Activated B cell treated with CpG ODN at 0.5 μM for 24 hours (primary cell): Measurements from ENCODE around the gene APH1B. TPM values are rescaled to one million over a fixed set of nuclear protein-coding genes. Genes with fewer than 3 reads are reported as not detected.

Source experiments
- ATAC-seq: fragments of 200-7000 bp; cut with Tn5 transposase; one replicate; pipeline ENCODE4 v1.10.0; 2021; ENCODE audit warnings: low read depth, mild to moderate bottlenecking, moderate library complexity
- CTCF ChIA-PET: fragments of 350-600 bp; sonication (Branson Sonifier 250); formaldehyde crosslinking; loops from one replicate; lab custom pipeline; 2021; ENCODE audit warnings: antibody characterized with exemption; lab: Charles Lee
- POLR2A ChIA-PET: fragments of 350-600 bp; sonication (Branson Sonifier 250); formaldehyde crosslinking; loops from one replicate; lab custom pipeline; 2021; ENCODE audit warnings: antibody characterized with exemption; lab: Charles Lee
- DNase-seq: peaks from one replicate; pipeline ENCODE4 v3.0.0; 2022
- H3K27ac Mint-ChIP-seq: one replicate; pipeline ENCODE4 v1.8.0; 2020; ENCODE audit warnings: mixed read lengths
- H3K27me3 Mint-ChIP-seq: one replicate; pipeline ENCODE4 v1.8.0; 2021; ENCODE audit warnings: mixed read lengths
- H3K36me3 Mint-ChIP-seq: one replicate; pipeline ENCODE4 v1.8.0; 2021; ENCODE audit warnings: low read depth, mixed read lengths
- H3K4me1 Mint-ChIP-seq: one replicate; pipeline ENCODE4 v1.8.0; 2021; ENCODE audit warnings: mixed read lengths
- H3K4me3 Mint-ChIP-seq: one replicate; pipeline ENCODE4 v1.8.0; 2020; ENCODE audit warnings: mild to moderate bottlenecking, mixed read lengths
- H3K9me3 Mint-ChIP-seq: one replicate; pipeline ENCODE4 v1.8.0; 2020; ENCODE audit warnings: mixed read lengths
- CTCF ChIP-seq: fragments of 200-600 bp; IDR thresholded peaks from one replicate; pipeline ENCODE4 v1.8.0; 2022; ENCODE audit warnings: antibody characterized with exemption, mild to moderate bottlenecking
- intact Hi-C: fragments of 100-400 bp; cut with micrococcal nuclease; formaldehyde crosslinking; loops from one replicate; pipeline ENCODE4 v1.15.1; 2024
- total RNA-seq: library from RNA; stranded (reverse); gene quantifications from 2 replicates; pipeline ENCODE4 v1.2.3, GENCODE V29; 2022

The APH1B gene
- total RNA-seq, 1 donor from 2014 or later = 22.1 TPM

- no peak for TF ChIP-seq CTCF
Observed at GRCh38 chr15:63335543-63336240, 58.3 kb downstream of the APH1B start.

GRCh38 chr15:63337046-63337445, 59.6 kb downstream of the APH1B start:
- intact Hi-C loops = no loop called here
- no peak overlapping the region for H3K4me3 Mint-ChIP-seq
- ChIA-PET POLR2A (no interaction called here), CTCF (no interaction called here)
- no peak overlapping the region for H3K27ac Mint-ChIP-seq
- DNase-seq (no peak), ATAC-seq (no peak)
- no peaks in the 10 kb centered on the region for H3K36me3 Mint-ChIP-seq
- no peak for TF ChIP-seq CTCF
- peaks cover 1% of the 10 kb centered on the region for H3K4me1 Mint-ChIP-seq
- no peaks in the 10 kb centered on the region for H3K9me3 Mint-ChIP-seq
- H3K27me3 Mint-ChIP-seq = no peaks in the 10 kb centered on the region

More at GRCh38 chr15:63335543-63336240, 58.3 kb downstream of the APH1B start:
- CTCF ChIA-PET = no interaction called here
- intact Hi-C loops = no loop called here
- POLR2A ChIA-PET = interaction anchor here (0.6 kb wide), 1 partner anchor 79 kb away, joined by 3 read pairs; no protein-coding TSS in a partner anchor
- ATAC-seq (no peak), DNase-seq (no peak)
- Mint-ChIP-seq H3K27ac (no peak overlapping the region), H3K4me3 (no peak overlapping the region), H3K9me3 (no peaks in the 10 kb centered on the region), H3K27me3 (no peaks in the 10 kb centered on the region), H3K36me3 (no peaks in the 10 kb centered on the region), H3K4me1 (no peaks in the 10 kb centered on the region)

- Mint-ChIP-seq H3K27me3 (no peaks in the 10 kb centered on the region), H3K4me1 (peaks cover 11% of the 10 kb centered on the region), H3K36me3 (no peaks in the 10 kb centered on the region), H3K4me3 (no peak overlapping the region), H3K27ac (no peak overlapping the region), H3K9me3 (no peaks in the 10 kb centered on the region)
- ChIA-PET CTCF (no interaction called here), POLR2A (no interaction called here)
- no peak for TF ChIP-seq CTCF
- intact Hi-C loops = no loop called here
- DNase-seq = no peak
- ATAC-seq = no peak
Observed at GRCh38 chr15:63338170-63338569, 60.8 kb downstream of the APH1B start.

GRCh38 chr15:63339006-63339766, 61.8 kb downstream of the APH1B start:
- DNase-seq = no peak
- intact Hi-C loops = no loop called here
- Mint-ChIP-seq H3K4me1 (peaks cover 21% of the 10 kb centered on the region), H3K9me3 (no peaks in the 10 kb centered on the region), H3K36me3 (no peaks in the 10 kb centered on the region), H3K27ac (no peak overlapping the region), H3K27me3 (no peaks in the 10 kb centered on the region), H3K4me3 (no peak overlapping the region)
- CTCF ChIA-PET = no interaction called here
- no peak for TF ChIP-seq CTCF
- ATAC-seq = no peak
- POLR2A ChIA-PET = no interaction called here

- ChIA-PET POLR2A (interaction anchor here (0.6 kb wide), 1 partner anchor 13 kb away, joined by 3 read pairs; no protein-coding TSS in a partner anchor), CTCF (interaction anchor here (0.6 kb wide), 1 partner anchor 16 kb away, joined by 5 read pairs; no protein-coding TSS in a partner anchor)
- intact Hi-C loops = no loop called here
- Mint-ChIP-seq H3K27ac (no peak overlapping the region), H3K36me3 (no peaks in the 10 kb centered on the region), H3K27me3 (no peaks in the 10 kb centered on the region), H3K4me1 (peaks cover 22% of the 10 kb centered on the region), H3K4me3 (no peak overlapping the region), H3K9me3 (no peaks in the 10 kb centered on the region)
- DNase-seq = no peak
- no peak for ATAC-seq
- no peak for TF ChIP-seq CTCF
Observed at GRCh38 chr15:63339836-63340235, 62.4 kb downstream of the APH1B start.
